Measurements from ENCODE around the gene FARS2.
"Not testable (repeated sequence)": the region's sequence is repeated elsewhere in the genome, so short reads cannot be mapped to it uniquely, and the experiment has no call there.

The FARS2 gene

DNA sequence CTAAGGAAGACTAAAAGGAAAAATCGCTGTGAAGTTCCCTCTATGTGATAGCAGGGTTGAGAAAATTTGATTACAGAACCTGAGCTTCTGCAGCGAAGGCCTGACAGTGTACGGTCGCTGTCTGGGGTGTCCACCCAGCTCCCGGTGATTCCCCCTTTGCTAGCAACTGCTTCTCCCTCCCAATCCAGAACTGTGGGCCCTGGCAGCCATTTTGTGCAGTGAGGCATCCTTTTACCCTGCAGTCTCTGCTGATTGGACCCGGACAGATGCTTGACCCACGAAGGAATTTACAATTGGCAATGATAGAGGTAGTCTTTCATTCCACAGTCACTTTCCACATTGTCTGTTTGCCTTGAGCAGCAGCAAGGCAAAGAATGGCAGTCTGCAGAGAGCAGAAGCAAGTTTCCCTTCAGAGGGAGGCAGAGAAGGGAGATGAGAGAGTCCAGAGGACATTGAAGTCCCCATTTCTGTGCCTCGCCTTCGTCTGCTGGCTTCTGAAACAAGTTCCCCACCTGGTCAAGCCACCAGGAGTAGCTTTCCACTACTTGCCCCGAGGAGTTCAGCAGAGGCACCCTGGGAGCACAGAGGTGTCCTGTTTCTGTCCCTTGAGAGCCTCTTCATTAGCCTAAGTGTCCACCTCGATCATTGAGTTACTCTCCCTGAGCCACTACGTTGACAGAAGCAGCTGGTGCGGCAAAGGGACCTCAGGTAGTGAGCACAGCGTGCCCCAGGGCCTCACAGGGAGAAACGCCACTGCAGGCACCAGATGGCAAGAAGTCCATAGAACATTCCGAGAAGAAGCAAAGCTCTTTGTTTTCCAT lies 375.1 kb downstream of the FARS2 start:
- no peak for DNase-seq (ENCODE audit: low read depth)

- no peak for DNase-seq (ENCODE audit: low read depth)
These were observed 376.4 kb downstream of the FARS2 start for GRCh38 chr6:5637714-5638113.

DNA sequence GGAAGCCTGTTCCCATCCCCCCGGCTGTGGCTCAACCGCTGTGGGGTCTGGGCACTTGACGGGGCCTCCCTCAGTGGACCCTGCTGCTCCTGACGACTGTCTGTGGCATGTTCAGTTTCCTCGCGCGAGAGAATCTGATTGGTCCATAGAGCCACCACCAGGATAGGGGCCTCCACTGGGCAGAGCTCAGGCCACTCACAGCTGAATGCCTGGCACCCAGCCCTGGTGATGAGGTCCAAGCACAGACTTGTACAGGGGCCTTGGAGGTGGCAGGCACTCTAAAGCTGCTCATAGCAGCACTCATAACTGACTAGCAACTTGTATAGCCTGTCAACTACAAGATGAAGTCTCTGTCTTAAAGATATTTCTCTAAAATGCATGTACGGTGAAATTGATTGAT lies 377.4 kb downstream of the FARS2 start:
- DNase-seq (ENCODE audit: low read depth) = no peak

- DNase-seq (ENCODE audit: low read depth) = no peak
These were observed 377.9 kb downstream of the FARS2 start for GRCh38 chr6:5639193-5639592.

DNA sequence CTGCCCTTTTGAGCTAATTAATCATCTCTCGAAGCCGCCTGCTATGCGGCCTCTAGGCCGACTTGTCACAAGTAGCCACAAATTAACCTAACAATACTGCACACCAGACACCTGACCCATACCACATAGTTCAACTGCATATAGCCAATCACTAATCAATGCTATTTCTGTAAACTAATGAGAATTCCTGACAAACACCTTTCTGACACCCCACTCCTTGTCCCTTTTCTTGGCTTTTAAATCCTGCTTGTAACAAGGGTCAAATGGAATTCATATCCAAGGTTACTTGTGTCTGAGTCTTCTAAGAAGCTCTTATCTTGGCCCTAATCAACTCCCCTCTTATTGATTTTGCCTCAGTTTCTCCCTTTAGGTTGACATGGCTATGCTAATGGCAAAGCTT lies 379.3 kb downstream of the FARS2 start:
- DNase-seq (ENCODE audit: low read depth) = no peak

DNA sequence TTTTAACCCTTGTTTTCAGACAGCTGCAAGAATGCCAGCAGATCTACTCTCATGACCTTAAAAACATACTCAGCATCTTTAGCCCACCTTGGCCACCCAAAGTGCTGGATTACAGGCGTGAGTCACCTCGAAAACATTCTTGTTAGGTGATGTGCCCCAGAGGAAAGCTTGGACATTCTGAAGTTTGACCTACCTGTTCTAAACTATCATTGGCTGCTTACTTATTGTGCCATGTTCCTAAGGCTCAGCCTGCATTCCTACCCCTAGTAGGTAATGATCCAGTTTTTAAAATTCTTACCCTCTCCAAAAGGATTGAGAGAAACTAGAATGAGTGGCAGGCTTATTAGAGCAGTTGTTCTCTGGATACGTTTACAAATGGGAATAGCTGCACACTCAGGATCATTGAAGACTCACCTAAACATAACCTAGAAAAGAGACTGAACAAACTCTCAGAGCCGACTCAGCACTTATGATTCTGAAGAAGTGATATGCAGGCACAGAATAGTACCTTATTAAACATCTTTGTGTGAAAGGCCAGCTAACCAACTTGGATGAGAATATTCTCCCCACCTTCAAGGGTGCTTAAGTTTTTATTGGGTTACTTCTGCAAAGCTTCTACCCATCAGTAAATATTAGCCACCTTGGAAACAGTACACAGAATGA lies 383.3 kb downstream of the FARS2 start:
- DNase-seq (ENCODE audit: low read depth) = no peak

DNA sequence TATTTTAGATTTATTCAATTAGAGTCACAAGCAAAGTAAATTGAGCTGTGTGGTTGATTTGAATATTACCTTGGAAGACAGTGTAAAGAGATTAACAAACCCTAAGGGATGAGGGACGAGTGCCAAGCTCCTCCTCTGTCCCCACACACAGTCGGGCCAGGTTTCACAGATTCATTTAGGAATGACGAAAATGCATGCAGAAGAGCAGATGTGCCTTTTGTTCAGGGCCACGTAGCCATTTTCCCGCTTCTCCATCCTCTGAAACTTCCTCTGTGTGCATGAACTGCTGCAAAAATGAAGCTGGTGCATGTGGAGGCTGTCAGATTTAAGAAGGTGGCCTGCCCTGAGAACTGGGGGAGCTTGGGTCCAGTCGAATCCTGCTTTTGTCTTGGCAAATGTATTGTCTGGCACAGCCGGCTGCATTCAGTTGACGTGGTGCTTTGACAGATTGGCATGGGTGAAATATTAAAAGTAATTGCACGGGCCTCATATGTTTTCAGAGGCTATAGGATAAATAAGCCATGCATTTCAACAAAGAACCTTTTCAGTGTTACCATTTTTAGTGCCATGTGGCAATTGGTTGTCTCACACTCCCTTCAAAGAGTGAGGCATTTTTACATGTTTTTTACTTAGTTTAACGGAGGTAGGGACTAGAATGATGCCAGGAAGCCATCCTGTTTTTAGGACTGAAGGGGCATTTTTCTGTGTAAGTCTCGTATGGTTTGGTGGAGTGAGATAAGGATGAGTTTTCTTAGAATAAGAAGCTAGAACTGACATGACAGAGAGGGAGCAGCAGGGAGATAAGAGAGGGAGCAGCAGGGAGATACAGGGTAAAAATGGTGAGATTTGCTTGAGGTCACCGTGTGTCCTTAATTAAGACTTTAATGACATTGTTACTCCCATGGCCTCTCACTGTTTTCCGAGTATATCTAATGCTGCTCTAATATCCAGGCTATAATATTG lies 384.3 kb downstream of the FARS2 start:
- DNase-seq (ENCODE audit: low read depth) = no peak

DNA sequence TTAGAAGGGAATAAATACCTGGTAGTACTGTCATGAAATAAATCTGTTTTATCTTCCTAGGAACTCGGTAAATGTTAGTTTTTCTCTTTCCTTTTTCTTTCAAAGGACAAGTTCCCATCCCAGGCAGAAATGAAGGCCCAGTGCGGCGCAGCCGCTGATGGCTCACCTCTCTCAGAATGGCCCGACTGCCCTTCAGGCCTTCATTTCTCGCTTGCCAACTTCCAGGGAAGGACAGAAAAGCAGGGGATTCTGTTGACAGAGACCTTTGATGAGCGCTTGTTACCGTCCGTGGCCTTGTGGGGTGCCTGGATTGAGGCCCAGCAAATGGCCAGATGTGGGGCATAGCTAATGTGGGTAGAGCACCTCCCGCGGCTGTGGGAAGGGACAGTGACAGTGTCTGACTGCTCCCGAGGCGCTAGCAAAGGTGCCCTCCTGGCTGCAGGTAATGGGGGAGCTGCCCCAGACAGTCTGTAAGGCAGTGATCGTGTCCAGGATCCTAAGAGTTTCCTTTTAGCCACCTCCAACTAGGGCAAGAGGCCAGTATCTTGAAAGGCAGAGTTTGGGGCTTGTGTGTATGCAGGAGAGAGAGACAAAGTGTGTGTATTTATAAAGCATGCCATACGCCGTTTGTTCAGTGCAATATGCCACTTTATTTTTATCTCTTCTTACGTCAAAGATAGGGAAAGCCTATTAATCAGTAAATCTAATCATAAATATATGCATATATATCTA lies 391.3 kb downstream of the FARS2 start:
- no peak for DNase-seq (ENCODE audit: low read depth)

- DNase-seq (ENCODE audit: low read depth) = no peak
These were observed 392.5 kb downstream of the FARS2 start for GRCh38 chr6:5653801-5654200.

DNA sequence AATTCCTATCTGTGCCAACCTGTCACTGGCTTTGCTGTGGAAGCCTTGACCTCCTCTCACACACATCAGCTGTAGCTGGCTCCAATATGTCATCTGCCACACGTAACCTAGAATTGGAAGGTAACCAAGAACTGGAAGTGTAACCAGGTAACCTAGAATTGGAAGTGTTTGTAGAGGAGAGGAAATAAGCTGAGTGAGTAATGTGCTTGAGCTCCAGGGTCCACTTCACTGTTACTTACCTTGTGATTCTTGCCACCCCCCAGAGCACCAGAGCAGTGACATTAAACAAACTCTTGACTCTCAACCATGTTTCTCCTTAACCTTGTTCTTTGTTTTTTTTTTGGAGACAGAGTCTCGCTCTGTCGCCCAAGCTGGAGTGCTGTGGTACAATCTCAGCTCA lies 394.9 kb downstream of the FARS2 start:
- DNase-seq (ENCODE audit: low read depth) = no peak

- DNase-seq (ENCODE audit: low read depth) = not testable (repeated sequence)
These were observed 395.4 kb downstream of the FARS2 start for GRCh38 chr6:5656695-5657094.

DNA sequence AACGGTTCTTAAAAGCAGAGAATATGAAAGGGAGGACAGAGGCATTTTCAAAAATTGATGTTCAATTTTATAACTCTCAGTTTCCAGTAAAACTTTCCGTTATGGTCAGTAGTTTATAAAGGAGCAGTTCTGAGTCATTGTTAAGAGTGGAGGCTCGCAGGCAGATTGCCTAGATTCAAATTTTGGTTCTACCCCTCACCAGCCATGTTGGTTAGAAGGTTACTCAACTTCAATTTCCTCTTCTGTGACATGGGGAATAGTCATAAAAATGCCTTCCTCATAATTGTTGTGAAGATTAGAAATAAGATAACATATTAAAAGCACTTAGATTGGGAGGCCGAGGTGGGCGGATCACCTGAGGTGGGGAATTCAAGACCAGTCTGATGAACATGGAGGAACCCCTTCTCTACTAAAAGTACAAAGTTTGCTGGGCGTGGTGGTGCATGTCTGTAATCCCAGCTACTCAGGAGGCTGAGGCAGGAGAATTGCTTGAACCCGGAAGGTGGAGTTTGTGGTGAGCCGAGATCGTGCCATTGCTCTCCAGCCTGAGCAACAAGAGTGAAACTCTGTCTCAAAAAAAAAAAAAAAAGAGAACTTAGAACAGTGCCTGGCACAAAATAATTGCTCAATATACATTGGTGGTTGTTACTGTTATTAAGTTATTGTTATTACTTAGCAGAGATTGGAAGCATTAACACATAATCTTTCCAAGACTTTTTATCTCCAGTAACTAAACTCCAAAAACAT lies 396.5 kb downstream of the FARS2 start:
- DNase-seq (ENCODE audit: low read depth) = no peak

DNA sequence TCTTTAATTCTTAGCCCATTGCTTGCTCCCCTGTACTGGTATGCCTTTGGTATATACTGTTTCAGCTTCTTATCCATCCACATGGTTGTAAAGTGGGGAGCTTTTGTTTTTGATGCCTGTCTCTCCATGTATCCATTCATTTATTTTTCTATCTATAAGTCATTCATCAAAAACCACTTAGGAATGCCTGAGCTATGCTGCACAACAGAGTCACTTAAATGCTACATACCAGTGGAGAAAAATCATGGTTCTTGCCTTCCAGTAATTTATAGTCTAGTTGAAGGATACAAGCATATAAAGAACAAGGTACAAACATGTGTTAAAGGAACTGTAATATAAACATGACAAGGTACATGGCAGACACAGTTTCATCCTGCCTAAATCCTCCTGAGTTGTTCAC lies 398.2 kb downstream of the FARS2 start:
- DNase-seq (ENCODE audit: low read depth) = no peak

DNA sequence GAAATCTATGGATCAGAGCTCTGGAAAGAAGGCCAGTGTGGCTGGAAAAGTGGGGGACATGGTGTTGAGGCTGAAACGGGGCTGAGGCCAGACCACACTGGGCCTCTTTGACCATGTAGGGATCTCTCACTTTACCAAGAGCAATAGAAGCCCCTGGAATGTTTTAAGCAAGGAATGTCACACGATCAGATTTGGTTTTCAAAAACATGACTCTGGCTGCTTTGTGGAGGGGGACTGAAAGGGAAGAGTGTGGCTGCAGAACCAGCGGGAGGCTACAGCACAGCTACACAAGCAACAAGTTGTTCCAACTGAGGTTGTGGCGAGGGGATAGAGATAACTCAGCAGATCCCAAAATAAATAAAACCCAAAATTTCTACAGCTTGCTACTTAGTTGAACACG lies 399.5 kb downstream of the FARS2 start:
- no peak for DNase-seq (ENCODE audit: low read depth)

GRCh38 chr6:5662797-5663196 lies 401.5 kb downstream of the FARS2 start:
- DNase-seq (ENCODE audit: low read depth) = no peak

GRCh38 chr6:5663259-5663658 lies 401.9 kb downstream of the FARS2 start:
- no peak for DNase-seq (ENCODE audit: low read depth)

DNA sequence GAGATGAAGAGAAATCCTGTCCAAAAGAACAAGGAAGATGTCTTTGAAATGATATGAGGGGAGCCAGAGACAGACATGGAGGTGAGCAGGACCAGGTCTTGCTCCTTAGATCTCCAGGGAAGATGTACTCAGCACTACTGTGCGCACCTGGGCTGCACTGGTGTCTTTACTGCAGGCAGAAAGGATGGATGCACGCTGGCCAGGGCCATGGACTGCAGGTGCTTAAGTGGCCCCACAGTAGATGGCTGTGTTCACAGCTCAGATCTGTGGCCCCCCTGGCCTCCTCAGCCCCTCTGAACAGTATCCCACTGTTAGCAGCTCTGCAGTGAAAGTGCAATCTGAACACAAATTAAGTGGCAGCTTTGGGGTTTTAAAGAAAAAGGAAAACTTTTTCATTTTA lies 402.4 kb downstream of the FARS2 start:
- DNase-seq (ENCODE audit: low read depth) = no peak

DNA sequence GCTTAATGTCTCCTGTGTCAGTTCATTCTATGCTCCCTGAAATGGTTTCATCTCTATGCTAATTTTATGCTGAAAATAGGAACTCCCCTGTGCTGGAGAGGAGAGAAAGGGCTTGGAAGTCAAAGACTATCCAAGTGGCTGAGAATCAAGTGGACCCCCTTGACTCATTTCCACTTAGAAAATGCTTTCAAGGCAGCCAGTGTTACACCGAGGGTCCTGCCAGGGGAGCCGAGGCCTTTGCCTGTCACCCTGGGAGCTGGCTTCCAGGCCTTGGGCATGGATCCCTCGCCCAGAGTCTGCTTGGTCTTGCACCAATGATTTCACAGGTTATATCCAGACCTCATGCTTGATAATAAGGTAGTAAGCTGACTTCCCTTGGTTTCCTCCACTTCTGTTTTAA lies 402.8 kb downstream of the FARS2 start:
- DNase-seq (ENCODE audit: low read depth) = no peak

- no peak for DNase-seq (ENCODE audit: low read depth)
These were observed 403.9 kb downstream of the FARS2 start for GRCh38 chr6:5665173-5665572.

- DNase-seq (ENCODE audit: low read depth) = no peak
These were observed 404.4 kb downstream of the FARS2 start for GRCh38 chr6:5665667-5666066.

DNA sequence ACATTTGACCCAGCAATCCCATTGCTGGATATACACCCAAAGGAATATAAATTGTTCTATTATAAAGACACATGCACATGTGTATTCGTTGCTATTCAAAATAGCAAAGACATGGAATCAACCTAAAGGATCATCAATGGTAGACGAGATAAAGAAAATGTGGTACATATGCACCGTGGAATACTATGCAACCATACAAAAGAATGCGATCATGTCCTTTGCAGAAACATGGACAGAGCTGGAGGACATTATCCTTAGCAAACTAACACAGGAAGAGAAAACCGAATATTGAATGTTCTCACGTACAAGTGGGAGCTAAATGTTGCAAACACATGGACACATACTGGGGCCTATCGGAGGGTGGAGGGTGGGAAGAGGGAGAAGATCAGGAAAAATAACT lies 405.4 kb downstream of the FARS2 start:
- DNase-seq (ENCODE audit: low read depth) = no peak
